Endometrial microvascular endothelial cells (primary cell): Measurements from ENCODE around the gene CENPC. TPM values are rescaled to one million over a fixed set of nuclear protein-coding genes. Genes with fewer than 3 reads are reported as not detected.
"Not testable (repeated sequence)": the region's sequence is repeated elsewhere in the genome, so short reads cannot be mapped to it uniquely, and the experiment has no call there.

Experiments
- in situ Hi-C: cut with HindIII; loops from 2 replicates; pipeline ENCODE4 v1.10.0; 2017; ENCODE audit warnings: low sequenced_read_pairs, low pct_unique_long_range_greater_than_20kb; ENCODE audit errors: inconsistent ontology term
- total RNA-seq: library from RNA; depleted of rRNA; stranded (reverse); fragments of >200 nt; gene quantifications from one replicate; pipeline ENCODE4 v1.2.3, GENCODE V29; 2015; ENCODE audit errors: inconsistent ontology term

Gene CENPC
- total RNA-seq, 1 donor from 2014 or later = 7.2 TPM

DNA sequence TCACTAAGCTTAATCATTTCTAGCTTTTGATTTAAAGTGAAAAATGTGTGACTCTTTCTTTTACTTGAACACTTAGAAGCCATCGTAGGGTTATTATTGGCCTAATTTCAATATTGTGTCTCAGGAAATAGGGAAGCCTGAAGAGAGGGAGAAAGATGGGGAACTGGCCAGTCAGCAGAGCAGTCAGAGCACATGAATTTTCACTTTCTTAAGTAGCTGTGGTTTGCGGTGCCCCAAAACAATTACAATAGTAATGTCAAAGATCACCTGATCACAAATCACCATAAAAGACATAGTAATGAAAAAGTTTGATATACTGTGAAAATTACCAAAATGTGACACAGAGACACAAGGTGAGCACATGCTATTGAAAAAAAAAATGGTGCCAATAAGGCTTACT, 45.5 kb downstream of the CENPC start:
- in situ Hi-C loops = no loop called here

DNA sequence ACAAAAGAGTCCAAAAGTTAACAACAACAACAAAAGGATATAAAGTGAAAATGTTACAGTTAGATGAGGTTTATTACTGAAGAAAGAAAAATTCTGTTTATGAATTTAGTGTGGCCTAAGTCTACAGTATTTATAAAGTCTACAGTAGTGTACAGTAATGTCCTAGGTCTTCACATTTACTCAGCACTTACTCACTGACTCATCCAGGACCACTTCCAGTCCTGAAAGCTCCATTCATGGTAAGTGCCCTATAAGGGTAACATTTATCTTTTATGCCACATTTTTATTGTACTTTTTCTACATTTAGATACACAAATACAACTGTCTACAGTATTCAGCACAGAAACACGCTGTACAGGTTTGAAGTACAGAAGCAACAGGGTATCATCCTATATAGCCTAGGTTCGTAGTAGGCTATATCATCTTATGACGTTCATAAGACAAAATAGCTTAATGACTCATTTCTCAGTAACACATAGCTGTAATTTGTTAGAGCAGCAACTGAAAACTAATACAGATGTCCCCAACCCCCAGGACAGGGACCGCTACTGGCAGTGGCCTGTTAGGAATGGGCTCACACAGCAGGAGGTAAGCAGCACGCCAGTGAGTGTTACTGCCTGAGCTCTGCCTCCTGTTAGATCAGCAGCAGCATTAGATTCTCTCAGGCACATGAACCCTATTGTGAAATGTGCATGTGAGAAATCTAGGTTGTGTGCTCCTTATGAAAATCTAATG, 61.3 kb downstream of the CENPC start:
- in situ Hi-C loops = no loop called here

- in situ Hi-C loops = no loop called here
These were observed 64.5 kb downstream of the CENPC start for GRCh38 chr4:67480810-67481209.

DNA sequence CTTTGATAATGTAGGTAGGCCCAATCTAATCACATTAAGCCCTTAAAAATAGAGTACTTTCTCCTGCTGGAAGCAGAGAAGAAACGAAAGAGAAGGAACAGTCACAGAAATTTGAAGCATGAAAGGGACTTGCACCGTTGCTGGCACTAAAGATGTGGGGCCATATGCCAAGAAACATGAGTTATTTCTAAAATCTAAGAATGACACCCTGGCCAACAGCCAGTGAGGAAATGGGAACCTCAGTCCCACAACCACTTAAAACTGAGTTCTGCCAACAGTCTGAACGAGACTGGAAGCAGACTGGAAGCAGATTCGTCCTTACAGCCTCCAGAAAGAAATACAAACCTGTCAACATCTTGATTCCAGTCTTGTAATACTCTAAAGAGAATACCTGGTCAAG, 70.1 kb downstream of the CENPC start:
- in situ Hi-C loops = no loop called here

DNA sequence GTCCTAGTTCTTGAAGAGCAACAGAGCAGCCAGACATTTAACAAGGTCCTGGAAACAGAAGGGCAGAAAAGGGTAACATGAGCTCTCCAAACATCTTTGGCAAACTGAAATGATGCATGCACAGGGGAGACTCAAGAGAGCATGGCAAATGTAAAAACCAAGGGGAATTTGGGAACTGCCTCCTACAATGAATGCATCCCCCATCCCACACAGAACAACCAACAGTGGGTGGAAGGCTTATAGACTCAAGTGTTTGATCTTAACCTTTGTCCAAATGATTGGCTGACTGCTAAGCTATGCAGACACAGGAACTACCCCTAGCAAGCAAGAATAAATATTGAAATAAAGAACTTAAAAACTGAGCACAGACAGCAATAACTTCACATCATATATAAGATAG, 74.4 kb downstream of the CENPC start:
- in situ Hi-C loops = no loop called here

DNA sequence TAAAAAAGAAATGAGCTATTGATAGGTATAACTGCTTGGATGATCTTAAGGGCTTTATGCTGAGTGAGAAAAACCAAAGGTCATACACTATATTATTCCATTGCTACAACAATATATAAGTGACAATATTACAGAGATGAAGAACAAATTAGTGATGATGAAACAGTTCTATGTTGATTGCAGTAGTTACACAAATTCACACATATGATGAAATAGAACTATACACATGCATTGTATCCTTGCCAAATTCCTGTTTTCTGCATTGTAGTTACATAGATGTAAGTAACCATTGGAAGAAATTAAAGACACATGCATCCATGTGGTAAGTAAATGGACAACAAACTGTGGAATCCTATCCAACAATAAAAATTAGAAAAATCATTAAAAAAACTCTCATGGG, 76.5 kb downstream of the CENPC start:
- in situ Hi-C loops = no loop called here

GRCh38 chr4:67466751-67467150, 78.6 kb downstream of the CENPC start:
- in situ Hi-C loops = no loop called here

DNA sequence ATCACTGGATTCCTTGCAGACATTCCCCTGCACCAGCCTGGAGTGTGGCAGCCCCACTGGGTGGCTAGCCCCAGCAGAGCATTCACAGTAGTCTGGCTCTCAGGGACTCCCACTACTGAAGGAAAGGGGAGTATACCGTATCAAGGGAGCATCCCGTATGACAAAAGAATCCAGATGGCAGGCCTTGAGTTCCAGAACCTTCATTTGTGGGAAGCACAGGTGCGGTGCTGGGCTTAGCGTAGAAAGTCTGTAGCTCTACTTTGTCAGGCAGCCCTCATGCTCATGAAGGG, 79.6 kb downstream of the CENPC start:
- in situ Hi-C loops = no loop called here

GRCh38 chr4:67465032-67465762, 80.1 kb downstream of the CENPC start:
- in situ Hi-C loops = no loop called here

- in situ Hi-C loops = no loop called here
These were observed 84.7 kb downstream of the CENPC start for GRCh38 chr4:67460574-67460973.

GRCh38 chr4:67459164-67459563, 86.1 kb downstream of the CENPC start:
- in situ Hi-C loops = no loop called here

DNA sequence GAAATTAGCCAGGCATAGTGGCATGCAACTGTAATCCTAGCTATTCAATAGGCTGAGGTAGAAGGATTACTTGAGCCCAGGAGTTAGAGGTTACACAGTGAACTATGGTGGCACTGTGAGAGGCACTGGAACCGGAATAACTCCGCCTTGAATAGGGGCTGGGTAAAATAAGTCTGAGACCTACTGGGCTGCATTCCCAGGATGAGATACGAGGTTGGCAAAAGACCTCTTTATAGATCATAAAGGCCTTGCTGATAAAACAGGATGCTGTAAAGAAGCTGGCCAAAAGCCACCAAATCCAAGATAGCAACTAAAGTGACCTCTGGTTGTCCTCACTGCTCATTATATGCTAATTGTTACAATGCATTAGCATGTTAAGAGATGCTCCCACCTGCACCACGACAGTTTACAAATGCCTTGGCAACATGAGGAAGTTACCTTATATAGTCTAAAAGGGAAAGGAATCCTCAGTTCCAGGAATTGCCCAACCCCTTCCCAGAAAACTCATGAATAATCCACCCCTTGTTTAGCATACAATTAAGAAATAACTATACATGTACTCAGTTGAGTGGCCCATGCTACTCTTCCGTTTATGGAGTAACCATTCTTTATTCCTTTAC, 88.6 kb downstream of the CENPC start:
- in situ Hi-C loops = no loop called here

GRCh38 chr4:67452846-67453205, 92.5 kb downstream of the CENPC start:
- in situ Hi-C loops = not testable (repeated sequence)

- in situ Hi-C loops = no loop called here
These were observed 93.0 kb downstream of the CENPC start for GRCh38 chr4:67452100-67452845.

- in situ Hi-C loops = no loop called here
These were observed 93.8 kb downstream of the CENPC start for GRCh38 chr4:67451464-67451863.

- in situ Hi-C loops = no loop called here
These were observed 96.7 kb downstream of the CENPC start for GRCh38 chr4:67448621-67449020.

DNA sequence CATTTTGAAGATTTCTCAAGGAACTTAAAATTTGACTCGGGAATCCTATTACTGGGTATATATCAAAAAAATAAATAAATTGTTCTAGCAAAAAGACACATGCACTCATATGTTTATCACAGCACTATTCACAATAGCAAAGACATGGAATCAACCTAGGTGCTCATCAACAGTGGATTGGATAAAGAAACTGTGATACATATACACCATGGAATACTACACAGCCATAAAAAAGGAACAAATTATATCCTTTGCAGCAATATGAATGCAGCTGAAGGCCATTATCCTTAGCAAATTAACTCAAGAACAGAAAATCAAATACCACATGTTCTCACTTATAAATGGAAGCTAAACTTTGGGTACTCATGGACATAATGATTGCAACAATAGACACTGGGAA, 97.4 kb downstream of the CENPC start:
- in situ Hi-C loops = no loop called here

DNA sequence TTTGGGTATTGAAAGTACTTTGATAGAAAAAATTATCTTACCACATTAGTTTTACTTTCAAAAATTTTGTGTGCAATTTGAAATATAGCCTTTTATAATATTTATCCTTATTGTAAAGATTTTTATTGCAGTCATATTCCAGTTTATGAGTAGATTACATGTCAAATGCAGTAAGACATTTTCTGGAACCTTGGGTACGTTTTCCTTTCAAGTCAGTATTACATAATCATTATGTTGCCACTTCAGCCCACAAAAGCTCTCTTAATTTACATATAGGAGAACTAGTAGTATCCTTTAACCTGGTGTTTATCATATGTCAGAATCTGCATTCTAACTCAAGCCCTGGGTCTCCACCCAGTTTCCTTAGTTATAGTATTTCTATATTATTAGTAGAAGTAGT, 98.5 kb downstream of the CENPC start:
- in situ Hi-C loops = no loop called here

DNA sequence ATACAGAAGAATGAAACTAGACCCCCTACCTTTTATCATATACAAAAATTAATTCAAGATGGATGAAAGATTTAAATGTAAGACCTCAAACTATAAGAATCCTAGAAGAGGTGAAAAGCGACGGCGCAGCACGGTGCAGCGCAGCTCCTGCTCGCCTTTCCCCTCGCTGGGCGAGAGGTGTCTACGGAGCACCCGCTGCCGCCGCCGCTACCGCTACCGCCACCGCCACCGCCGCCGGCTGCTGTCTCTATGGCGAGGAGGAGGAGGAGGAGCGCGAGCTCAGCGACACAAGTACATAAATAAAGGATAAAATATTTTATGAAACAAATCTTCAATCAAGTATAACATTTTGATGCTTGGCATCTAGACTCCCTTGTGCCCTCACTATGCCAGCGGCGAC, 99.4 kb downstream of the CENPC start:
- in situ Hi-C loops = not testable (repeated sequence)

GRCh38 chr4:67438975-67439374, 106.3 kb downstream of the CENPC start:
- in situ Hi-C loops = no loop called here
